EH (cell line): Measurements from ENCODE around the gene IGF1R.

ENCODE experiments used
- DNase-seq: peaks from one replicate; pipeline ENCODE4 v3.0.0-alpha.2; 2015; ENCODE audit warnings: low read depth

The IGF1R gene

DNA sequence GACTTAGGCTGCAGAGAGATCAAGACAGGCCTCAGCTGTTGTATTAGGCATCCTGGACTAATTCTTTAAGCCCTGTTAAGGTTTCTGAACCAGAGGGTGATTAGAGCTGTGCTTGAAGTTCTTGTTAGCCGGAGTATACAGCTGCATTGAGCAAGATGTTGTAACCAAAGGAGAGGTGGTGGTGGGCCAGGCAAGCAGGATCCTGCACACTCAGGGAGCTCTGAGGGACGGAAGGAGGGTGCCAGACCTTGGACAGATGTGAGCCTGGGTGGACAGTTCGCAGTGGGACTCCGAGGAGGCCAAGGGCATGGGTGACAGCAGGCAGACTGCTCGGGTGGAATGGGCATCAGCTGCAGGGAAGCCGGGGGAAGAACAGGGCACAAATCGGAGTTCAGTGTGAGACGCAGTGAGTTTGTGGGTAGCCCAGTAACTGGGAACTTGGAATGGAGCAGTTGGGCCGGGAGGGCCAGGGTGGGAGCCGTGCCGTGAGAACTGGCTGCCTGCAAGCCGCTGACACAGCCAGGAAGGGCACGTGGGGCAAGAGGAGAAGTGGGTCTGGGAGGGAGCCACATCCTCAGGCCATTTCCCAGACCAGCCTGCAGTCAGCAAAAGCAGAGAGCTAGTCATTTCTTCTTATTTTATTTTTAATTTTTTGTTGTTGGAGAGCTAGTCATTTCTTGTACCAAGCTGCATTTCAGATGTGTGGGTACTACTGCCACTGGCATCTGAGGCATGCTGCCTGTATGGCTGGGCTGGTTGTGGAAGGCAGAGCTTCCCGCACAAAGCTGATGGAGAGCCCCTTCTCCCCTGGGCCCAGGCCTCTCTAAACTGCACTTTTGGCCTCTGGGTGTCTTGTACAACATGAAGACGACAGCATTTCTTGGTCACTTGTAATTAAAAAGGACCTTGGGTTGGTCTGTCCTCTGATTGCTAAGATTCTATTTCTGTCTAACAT lies 298.2 kb downstream of the IGF1R start:
- peak; percentile 35 for DNase-seq

GRCh38 chr15:98948456-98948855 lies 300.1 kb downstream of the IGF1R start:
- no peak for DNase-seq

DNA sequence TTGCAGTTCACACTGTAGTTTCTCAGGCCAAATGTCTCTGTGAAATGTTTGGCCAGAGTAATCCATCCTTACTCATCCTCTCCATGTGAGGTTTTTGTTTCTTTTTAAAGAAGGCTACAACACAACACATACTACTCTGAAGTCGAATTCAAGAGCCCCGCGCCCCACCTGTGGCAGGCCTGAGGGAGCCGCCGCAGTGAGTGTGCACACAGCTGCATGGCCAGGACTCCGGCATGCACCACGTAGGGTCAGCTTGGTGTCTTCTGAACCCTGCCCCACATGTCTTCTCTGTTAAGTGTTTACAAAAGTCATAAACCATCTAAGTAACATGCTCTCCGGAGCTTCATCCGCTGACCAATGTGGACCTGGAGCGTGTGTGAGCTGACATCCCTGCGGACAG lies 300.6 kb downstream of the IGF1R start:
- DNase-seq = no peak

GRCh38 chr15:98949624-98950023 lies 301.3 kb downstream of the IGF1R start:
- DNase-seq = no peak

GRCh38 chr15:98950248-98950647 lies 301.9 kb downstream of the IGF1R start:
- DNase-seq = no peak

- no peak for DNase-seq
These were observed 302.7 kb downstream of the IGF1R start for GRCh38 chr15:98951004-98951403.

DNA sequence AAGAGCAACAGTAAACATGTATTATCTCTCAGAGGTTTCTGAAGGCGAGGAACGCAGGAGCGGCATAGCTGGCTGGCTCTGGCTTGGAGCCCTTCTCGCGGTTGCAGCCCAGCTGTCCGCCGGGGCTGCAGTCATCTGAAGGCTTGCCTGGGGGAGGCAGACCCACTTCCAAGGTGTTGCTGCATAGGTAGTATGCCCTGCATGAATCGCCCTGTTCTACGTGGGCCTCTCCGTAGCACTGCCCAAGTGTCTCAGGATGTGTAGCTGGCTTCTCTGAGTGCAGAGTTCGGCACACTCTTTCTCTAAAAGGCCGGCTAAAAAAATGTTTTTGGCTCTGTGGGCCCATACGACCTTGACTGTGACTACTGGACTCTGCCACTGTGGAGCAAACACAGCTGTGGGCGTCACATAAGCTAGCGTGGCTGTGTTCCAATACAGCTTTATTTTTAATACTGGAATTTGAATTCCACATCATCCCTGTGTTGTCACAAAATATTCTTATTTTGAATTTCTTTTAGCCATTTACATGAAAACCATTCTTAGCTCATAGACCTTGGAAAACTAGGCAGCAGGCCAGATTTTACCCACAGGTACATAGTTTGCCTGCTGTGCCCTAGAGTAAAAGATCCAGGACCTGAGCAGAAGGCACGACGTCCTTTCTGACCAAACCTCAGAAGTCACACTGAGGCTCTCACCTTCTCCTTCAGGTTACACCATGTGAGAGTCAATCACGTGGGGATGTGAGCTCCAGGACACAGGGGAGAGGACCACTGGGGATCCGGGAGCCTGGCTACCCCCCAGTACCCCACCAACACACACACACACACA lies 303.4 kb downstream of the IGF1R start:
- no peak for DNase-seq

DNA sequence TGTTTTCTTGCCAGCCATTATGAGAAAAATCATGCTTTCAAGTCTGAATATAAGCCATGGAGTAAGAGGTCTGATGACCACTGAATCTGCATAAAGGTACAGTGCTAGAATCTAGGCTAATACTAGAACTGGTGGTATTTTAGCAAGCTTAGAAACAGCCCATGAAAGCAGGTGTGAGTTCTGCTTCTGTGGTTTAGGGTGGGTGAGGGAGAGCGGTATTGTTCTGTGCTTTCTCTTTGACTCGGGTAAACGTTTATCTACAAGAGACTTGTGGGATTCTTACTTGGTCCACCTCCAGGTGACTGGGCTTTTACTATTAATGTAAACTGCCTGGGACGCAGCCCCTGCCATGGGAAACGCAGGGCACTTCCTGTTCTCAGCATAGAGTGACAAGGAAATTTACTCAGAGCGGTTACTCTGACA lies 304.1 kb downstream of the IGF1R start:
- DNase-seq = no peak

- DNase-seq = peak; percentile 22
These were observed 304.9 kb downstream of the IGF1R start for GRCh38 chr15:98953000-98953787.

DNA sequence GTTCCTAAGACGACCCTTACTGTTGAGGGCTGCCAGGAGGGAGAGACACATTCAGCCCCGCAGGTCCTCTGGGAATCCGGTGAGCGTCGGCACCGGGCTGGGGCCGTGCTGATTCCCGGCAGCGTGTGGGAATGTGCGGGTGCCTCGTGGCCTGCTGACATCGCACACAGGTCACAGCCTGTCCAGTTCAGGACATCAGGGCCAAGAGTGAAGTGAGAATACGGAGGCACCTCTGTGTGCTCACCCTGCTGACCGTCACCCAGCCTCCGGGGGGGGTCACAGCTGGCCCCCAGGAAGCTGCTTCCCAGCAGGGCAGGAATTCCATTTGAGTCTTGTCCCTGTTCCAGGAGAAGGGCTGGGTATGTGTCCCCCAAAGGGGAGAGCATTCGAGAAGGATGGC lies 305.6 kb downstream of the IGF1R start:
- DNase-seq = no peak

DNA sequence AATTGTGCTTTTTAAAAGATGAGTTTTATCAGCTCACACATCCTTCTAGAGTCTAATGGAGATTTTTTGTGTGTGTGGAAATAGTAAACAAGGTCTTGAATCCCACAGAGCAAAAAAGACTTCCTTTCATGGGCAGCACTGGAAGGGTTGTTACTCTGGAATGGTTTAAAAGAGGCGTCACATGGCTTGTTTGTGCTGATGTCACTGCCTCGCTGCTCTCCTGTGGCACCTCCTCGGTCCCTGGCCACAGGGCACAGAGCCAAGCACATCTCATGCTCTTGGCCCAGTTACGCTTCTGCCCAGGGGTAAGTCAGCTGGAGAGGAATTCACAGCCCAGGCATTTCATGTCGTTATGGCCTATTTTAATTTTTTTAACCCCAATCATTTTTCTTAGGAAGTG lies 306.1 kb downstream of the IGF1R start:
- peak; percentile 99 for DNase-seq

DNA sequence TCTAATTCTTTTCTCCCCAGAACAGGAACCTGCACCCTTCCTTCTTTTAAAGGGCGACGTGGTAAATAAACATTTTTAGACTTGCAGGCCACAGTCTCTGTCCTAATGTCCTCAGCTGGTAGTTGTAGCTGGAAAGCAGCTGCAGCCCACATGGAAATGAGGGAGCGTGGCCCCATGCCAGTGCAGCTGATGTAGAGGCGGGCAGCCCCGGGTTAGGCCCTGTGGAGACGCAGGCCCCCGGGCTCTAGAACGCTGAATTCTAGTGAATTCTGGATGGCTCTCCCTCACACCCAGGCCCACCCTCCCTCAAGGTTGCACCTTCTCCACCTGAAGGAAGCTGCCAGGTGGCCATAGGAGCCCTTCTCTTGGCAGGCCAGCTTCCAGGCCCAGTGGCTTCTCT lies 307.0 kb downstream of the IGF1R start:
- DNase-seq = no peak

GRCh38 chr15:98955961-98956723 lies 307.8 kb downstream of the IGF1R start:
- no peak for DNase-seq

GRCh38 chr15:98956796-98957553 lies 308.6 kb downstream of the IGF1R start:
- DNase-seq = no peak

DNA sequence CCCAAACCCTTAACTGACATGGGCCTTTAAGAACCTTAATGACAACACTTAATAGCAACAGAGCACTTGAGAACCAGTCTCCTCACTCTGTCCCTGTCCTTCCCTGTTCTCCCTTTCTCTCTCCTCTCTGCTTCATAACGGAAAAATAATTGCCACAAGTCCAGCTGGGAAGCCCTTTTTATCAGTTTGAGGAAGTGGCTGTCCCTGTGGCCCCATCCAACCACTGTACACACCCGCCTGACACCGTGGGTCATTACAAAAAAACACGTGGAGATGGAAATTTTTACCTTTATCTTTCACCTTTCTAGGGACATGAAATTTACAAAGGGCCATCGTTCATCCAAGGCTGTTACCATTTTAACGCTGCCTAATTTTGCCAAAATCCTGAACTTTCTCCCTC lies 309.3 kb downstream of the IGF1R start:
- DNase-seq = no peak

- DNase-seq = no peak
These were observed 309.7 kb downstream of the IGF1R start for GRCh38 chr15:98958076-98958475.

DNA sequence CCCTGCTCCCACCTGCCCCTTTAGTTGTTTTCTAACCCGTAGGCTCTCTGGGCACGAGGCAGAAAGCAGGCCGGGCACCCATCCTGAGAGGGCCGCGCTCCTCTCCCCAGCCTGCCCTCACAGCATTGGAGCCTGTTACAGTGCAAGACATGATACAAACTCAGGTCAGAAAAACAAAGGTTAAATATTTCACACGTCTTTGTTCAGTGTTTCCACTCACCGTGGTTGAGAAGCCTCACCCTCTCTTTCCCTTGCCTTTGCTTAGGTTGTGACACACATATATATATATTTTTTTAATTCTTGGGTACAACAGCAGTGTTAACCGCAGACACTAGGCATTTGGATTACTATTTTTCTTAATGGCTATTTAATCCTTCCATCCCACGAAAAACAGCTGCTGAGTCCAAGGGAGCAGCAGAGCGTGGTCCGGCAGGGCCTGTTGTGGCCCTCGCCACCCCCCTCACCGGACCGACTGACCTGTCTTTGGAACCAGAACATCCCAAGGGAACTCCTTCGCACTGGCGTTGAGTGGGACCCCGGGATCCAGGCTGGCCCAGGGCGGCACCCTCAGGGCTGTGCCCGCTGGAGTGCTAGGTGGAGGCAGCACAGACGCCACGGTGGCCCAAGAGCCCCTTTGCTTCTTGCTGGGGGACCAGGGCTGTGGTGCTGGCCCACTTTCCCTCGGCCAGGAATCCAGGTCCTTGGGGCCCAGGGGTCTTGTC lies 310.7 kb downstream of the IGF1R start:
- no peak for DNase-seq

DNA sequence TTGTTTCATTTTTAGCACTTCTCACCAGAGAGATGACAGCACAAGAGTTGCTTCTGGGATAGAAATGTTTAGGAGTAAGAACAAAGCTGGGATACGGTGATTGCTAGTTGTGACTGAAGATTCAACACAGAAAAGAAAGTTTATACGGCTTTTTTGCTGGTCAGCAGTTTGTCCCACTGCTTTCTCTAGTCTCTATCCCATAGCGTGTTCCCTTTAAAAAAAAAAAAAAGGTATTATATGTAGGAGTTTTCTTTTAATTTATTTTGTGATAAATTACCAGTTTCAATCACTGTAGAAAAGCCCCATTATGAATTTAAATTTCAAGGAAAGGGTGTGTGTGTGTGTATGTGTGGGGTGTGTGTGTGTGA lies 311.3 kb downstream of the IGF1R start:
- DNase-seq = no peak

GRCh38 chr15:98960555-98961050 lies 312.3 kb downstream of the IGF1R start:
- no peak for DNase-seq

DNA sequence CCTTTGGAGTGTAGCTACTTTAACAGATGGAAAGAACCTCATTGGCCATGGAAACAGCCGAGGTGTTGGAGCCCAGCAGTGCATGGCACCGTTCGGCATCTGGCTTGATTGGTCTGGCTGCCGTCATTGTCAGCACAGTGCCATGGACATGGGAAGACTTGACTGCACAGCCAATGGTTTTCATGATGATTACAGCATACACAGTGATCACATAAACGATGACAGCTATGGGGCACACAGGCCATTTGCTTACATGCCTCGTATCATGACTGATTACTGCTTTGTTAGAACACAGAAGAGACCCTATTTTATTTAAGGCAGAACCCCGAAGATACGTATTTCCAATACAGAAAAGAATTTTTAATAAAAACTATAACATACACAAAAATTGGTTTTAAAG lies 315.1 kb downstream of the IGF1R start:
- no peak for DNase-seq
